NCI-H146 treated with DMSO at 0.1 percent for 48 hours (cell line): ENCODE results near the gene PPP1R10.

Experiments used
- DNase-seq: peaks from one replicate; lab custom pipeline; 2025; ENCODE audit not compliant: unreplicated experiment; lab: John Stamatoyannopoulos, UW

PPP1R10 gene

GRCh38 chr6:30557683-30557981 lies 59.4 kb downstream of the PPP1R10 start:
- DNase-seq: no peak

GRCh38 chr6:30556906-30557682 lies 59.9 kb downstream of the PPP1R10 start, which contains the start of gene PRR3:
Gene PRR3, plus strand, starts transcription at chr6:30557295. Its CDS starts 50 bp downstream, at chr6:30557345.
- peak; percentile 90 for DNase-seq

GRCh38 chr6:30556066-30556905 lies 60.8 kb downstream of the PPP1R10 start, which contains the start of gene GNL1:
Gene GNL1, minus strand, starts transcription at chr6:30556489. Its CDS starts 286 bp downstream, at chr6:30556203.
- peak; percentile 86 for DNase-seq

- no peak for DNase-seq
Observed at GRCh38 chr6:30555816-30556065, 61.3 kb downstream of the PPP1R10 start.

- no peak for DNase-seq
Observed at GRCh38 chr6:30554962-30555815, 61.9 kb downstream of the PPP1R10 start.

GRCh38 chr6:30554404-30554803 lies 62.6 kb downstream of the PPP1R10 start:
- no peak for DNase-seq
